Psoas muscle (tissue), 8 donors: ENCODE results near the gene DOK6. TPM values are rescaled to one million over a fixed set of nuclear protein-coding genes. Genes with fewer than 3 reads are reported as not detected.

Source experiments
- ATAC-seq, 4 donors: fragments of 200-7000 bp; cut with Tn5 transposase; one replicate each; pipeline ENCODE4 v1.9.1; 2020; ENCODE audit warnings: moderate library complexity in 3 of 4, mild to moderate bottlenecking in 2 of 4
- DNase-seq, 2 donors: peaks; one replicate each; pipeline ENCODE4 v3.0.0-alpha.2; 2020
- H3K27ac ChIP-seq: fragments of 200-600 bp; one replicate; pipeline ENCODE4 v1.8.0; 2022
- H3K27me3 ChIP-seq, 3 donors: fragments of 200-600 bp in 1 of 3; one replicate each; pipeline versions ENCODE4 v1.6.1 to v1.8.0; 2013 to 2022; ENCODE audit warnings: low read length in 2 of 3, mild to moderate bottlenecking in 2 of 3, moderate library complexity in 1 of 3; ENCODE audit not compliant: insufficient read depth in 3 of 3
- H3K36me3 ChIP-seq, 2 donors: fragments of 200-600 bp in 1 of 2; one replicate each; pipeline versions ENCODE4 v1.6.1 to v1.8.0; 2013 to 2022; ENCODE audit warnings: low read depth in 1 of 2, mild to moderate bottlenecking in 1 of 2, moderate library complexity in 1 of 2; ENCODE audit not compliant: insufficient read depth in 1 of 2
- H3K4me1 ChIP-seq: fragments of 200-600 bp; one replicate; pipeline ENCODE4 v1.8.0; 2022
- H3K4me3 ChIP-seq: fragments of 200-600 bp; one replicate; pipeline ENCODE4 v1.8.0; 2022; ENCODE audit warnings: mild to moderate bottlenecking
- H3K9me3 ChIP-seq: fragments of 200-600 bp; one replicate; pipeline ENCODE4 v1.8.0; 2022
- WGBS, 3 donors: extraction: QIAGEN DNeasy Blood & Tissue Kit; methylation state at CpG; one replicate each; pipeline versions ENCODE4 v1.1.6 to v1.1.7; 2013; 5-methylcytosine and 5-hydroxymethylcytosine counted together
- intact Hi-C, 2 donors: fragments of 100-400 bp; cut with DNase I; formaldehyde crosslinking; loops; one replicate each; pipeline versions ENCODE4 v1.11.0 to v1.14.2; 2022
- polyA plus RNA-seq, 3 donors: library from polyadenylated mRNA; stranded (reverse); fragments of 200-250 nt; gene quantifications; one replicate each; pipeline ENCODE4 v1.2.3, GENCODE V29; 2013
- total RNA-seq, 4 donors: library from RNA; stranded (reverse); fragmentation: NEBNext Ultra II Directional in 2 of 4; extraction: Animal tissue kit (Norgen Biotek cat#: 25700) in 2 of 4; gene quantifications; one replicate each; pipeline versions ENCODE4 v1.2.1 to v1.2.4, GENCODE V29; 2021 to 2023
- TF ChIP-seq, protein P1 (sequence below): fragments of 200-600 bp; IDR thresholded peaks from one replicate; pipeline ENCODE4 v1.8.0; 2022; ENCODE audit warnings: antibody characterized with exemption
- donor health status: healthy with polysubstance abuse.
- donor health status: DM: no; HTN: no; CAD: no; lungs with moderate emphysema.
- donor health status: Bipolar disorder and iron deficiency.
- donor health status: healthy.
- donor health status: DM: yes; HTN: yes; CAD: no.
- donor health status: DM: no; HTN: no; CAD: no.
- donor health status: DM: no; HTN: no; CAD: no.
- donor health status: DM: yes; HTN: yes; CAD: no.

DOK6 gene
- total and polyA plus RNA-seq, 7 donors: 0.05 to 0.97 (median 0.18) TPM

DNA sequence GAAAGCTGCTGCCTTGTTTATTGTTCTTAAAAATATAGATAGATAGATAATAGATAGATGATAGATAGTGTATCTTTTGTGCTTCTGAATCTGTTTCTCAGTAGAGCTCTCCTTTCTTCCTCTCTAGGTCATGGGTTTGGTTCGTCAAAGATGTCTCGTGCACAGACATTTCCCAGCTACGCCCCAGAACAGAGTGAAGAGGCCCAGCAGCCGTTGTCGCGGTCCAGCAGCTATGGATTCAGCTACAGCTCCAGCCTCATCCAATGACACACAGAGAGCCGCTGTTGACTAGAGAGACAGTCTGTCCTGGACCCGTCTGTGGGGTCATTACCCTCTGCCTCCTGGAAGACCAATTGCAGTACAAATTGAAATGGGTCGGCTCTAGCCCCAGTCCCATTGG, 440.4 kb downstream of the DOK6 start:
- H3K9me3 ChIP-seq: no peaks in the 10 kb centered on the region
- no peaks in the 10 kb centered on the region for H3K36me3 ChIP-seq
- no peaks in the 10 kb centered on the region for H3K27me3 ChIP-seq
- H3K4me3 ChIP-seq: no peak overlapping the region
- no peaks in the 10 kb centered on the region for H3K4me1 ChIP-seq
- intact Hi-C loops: no loop called here
- ATAC-seq: no peak
- TF ChIP-seq, protein P1, sequence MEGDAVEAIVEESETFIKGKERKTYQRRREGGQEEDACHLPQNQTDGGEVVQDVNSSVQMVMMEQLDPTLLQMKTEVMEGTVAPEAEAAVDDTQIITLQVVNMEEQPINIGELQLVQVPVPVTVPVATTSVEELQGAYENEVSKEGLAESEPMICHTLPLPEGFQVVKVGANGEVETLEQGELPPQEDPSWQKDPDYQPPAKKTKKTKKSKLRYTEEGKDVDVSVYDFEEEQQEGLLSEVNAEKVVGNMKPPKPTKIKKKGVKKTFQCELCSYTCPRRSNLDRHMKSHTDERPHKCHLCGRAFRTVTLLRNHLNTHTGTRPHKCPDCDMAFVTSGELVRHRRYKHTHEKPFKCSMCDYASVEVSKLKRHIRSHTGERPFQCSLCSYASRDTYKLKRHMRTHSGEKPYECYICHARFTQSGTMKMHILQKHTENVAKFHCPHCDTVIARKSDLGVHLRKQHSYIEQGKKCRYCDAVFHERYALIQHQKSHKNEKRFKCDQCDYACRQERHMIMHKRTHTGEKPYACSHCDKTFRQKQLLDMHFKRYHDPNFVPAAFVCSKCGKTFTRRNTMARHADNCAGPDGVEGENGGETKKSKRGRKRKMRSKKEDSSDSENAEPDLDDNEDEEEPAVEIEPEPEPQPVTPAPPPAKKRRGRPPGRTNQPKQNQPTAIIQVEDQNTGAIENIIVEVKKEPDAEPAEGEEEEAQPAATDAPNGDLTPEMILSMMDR: no peak
- no peak overlapping the region for H3K27ac ChIP-seq
- no peak for DNase-seq
- 38 to 55% (median 46%) methylated on average over 9 of the region's 9 CpGs for WGBS, 3 donors

DNA sequence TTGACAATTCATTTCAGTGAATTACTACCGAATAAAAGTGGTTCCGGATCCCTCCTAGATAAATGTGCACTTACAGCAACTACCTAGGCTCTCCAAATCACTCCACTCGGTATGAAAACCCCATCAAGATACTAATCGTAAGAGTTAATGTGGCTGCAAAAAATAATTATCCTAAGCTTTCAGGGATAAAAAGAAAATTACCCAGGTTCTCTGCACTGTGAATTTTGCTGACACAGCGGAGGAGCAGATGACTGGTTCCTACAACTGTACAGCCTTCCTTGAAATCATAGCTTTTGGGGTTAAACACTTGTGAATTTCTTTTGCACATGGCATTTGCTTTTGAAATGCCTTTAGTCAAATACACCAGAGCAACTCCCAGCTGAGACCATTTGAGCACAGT, 442.3 kb downstream of the DOK6 start:
- Histone ChIP-seq H3K4me1 (no peaks in the 10 kb centered on the region), H3K27ac (no peak overlapping the region), H3K4me3 (no peak overlapping the region), H3K9me3 (no peaks in the 10 kb centered on the region), H3K36me3 (no peaks in the 10 kb centered on the region), H3K27me3 (no peaks in the 10 kb centered on the region)
- 75 to 76% (median 76%) methylated on average over 5 of the region's 5 CpGs for WGBS, 3 donors
- intact Hi-C loops: no loop called here
- no peak for ATAC-seq
- TF ChIP-seq, protein P1: no peak
- no peak for DNase-seq

DNA sequence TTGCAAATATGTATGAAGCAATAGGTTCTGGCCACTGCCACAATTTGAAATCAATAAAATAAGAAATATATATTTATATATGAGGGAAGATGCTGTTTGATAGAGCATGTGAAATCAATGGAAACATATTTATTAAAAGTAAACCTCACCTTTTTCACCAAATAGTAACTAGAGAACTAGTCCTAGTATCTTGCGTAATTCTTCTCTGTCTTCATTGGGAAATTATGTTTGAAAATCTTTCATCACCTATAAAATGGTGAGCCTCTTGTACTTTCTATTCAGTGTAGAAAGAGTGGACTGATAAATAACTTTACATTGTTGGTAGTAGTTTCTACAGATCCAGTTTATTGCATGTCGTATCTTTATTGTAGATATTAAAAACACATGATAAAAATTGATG, 444.0 kb downstream of the DOK6 start:
- no peaks in the 10 kb centered on the region for H3K36me3 ChIP-seq
- H3K4me1 ChIP-seq: no peaks in the 10 kb centered on the region
- H3K4me3 ChIP-seq: no peak overlapping the region
- WGBS, 3 donors: 89 to 95% (median 94%) methylated on average over 2 of the region's 2 CpGs
- ATAC-seq (no peak), DNase-seq (no peak)
- no peaks in the 10 kb centered on the region for H3K9me3 ChIP-seq
- TF ChIP-seq, protein P1: no peak
- intact Hi-C loops: no loop called here
- no peak overlapping the region for H3K27ac ChIP-seq
- H3K27me3 ChIP-seq: no peaks in the 10 kb centered on the region

DNA sequence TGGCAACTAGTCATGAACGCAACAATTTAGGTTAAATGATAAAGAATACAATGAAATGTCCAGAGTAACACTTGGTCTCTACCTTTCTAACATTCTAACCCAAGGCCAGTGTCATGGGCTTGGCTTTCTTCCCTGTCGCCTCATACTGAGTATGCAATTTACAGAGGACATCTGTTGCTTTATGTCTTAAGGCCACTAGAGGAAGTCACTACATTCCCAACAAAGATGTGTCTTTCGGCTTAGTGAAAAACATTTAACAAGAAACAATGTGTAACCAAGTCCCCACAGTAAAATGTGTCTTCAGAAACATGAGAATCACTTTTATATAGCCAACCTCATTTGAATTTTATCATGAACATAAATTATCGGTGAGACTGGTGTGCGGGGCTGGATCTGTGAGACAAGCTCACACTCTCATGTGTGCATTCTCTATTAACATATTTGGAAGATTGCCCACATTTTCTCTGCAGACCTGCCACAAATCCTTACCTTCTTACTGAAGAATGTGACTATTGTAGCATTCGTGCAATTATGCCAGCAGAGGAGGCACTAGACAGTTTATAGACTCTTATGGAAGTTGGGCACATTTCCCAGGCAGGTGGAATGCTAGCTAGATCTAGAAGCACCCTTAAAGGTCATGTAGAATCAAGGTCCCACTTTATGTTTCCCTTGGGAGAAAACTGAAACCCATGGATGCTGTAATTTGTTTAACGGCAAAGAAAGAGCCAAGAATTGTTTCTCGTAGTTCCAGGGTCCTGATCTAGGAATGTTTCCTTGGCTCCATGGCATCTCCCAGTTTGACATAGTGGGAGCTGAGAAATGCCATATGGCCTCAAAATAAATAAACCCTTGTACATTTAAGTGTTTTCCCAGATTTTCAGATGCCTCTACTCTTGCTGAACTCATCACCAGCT, 445.2 kb downstream of the DOK6 start:
- WGBS, 3 donors: 39 to 40% (median 40%) methylated on average over 8 of the region's 8 CpGs
- intact Hi-C loops: no loop called here

More for the DNA sequence above, 445.2 kb downstream of the DOK6 start:
- Histone ChIP-seq H3K4me1 (no peaks in the 10 kb centered on the region), H3K9me3 (no peaks in the 10 kb centered on the region), H3K36me3 (no peaks in the 10 kb centered on the region), H3K27ac (no peak overlapping the region), H3K4me3 (no peak overlapping the region), H3K27me3 (no peaks in the 10 kb centered on the region)
- no peak for DNase-seq
- ATAC-seq: no peak
- TF ChIP-seq, protein P1: no peak
